ENCODE results near the gene RYR2. TPM values are rescaled to one million over a fixed set of nuclear protein-coding genes. Genes with fewer than 3 reads are reported as not detected.
"Not testable (repeated sequence)": the region's sequence is repeated elsewhere in the genome, so short reads cannot be mapped to it uniquely, and the experiment has no call there.

RYR2 gene
- total RNA-seq, 1 experiment from 2014 or later, result 2.8 TPM

DNA sequence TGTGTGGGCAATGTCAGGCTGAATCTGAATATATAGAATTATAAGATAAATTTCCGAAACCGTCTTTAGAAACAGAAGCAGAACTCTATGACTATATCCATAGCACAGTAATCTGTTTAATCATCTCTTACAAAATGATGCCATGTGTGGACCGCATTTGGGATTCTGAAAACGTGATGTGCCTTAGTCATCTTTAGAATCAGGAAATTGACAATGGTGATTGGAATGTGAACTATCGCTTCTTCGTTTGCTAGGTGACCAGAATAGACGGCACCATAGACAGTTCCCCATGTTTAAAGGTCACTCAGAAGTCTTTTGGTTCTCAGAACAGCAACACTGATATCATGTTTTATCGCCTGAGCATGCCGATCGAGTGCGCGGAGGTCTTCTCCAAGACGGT is 548.4 kb downstream of the RYR2 start:
- intact Hi-C loops (cut with micrococcal nuclease; ENCODE audit: unreplicated experiment), result no loop called here
- CTCF ChIA-PET, result no interaction called here

DNA sequence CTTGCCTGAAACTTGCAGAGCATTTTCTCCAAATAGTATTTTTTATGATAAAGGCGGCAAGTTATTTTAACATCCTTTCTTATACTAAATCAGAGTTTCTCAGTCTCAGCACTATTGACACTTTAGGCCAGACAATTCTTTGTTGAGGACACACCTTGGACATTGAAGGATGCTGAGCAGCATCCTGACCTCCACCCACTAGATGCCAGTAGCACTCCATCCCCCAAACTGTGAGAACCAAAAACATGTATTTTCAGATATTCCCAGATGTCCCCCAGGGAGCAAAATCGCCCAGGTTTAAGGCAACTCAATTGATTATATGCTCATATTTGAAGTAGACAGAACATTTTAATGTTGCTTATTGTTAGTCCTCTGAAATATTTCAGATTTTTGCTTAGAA is 549.4 kb downstream of the RYR2 start:
- Histone ChIP-seq H3K27me3 (replicated peaks; ENCODE audit: insufficient read depth, low read depth, low read length, poor library complexity) (no peaks in the 10 kb centered on the region), H3K36me3 (ENCODE audit: insufficient read depth, low read length, poor library complexity, severe bottlenecking) (no peaks in the 10 kb centered on the region), H3K9me3 (ENCODE audit: low read depth, low read length, poor library complexity, severe bottlenecking) (no peaks in the 10 kb centered on the region), H3K27ac (ENCODE audit: low read depth, low read length, poor library complexity, severe bottlenecking) (no peak overlapping the region), H3K4me1 (ENCODE audit: insufficient read depth, low read length, poor library complexity, severe bottlenecking) (no peaks in the 10 kb centered on the region), H3K4me3 (ENCODE audit: low read depth, low read length, poor library complexity, severe bottlenecking) (no peak overlapping the region)
- intact Hi-C loops (cut with micrococcal nuclease; ENCODE audit: unreplicated experiment), result no loop called here
- ChIA-PET POLR2A (ENCODE audit: low non-redundant PET) (interaction anchor here (0.6 kb wide), 1 partner anchor 38 kb away, joined by 3 read pairs; no protein-coding TSS in a partner anchor), CTCF (no interaction called here)
- no TSS peak for BruUV-seq (replicated peaks)
- TF ChIP-seq, protein P1, sequence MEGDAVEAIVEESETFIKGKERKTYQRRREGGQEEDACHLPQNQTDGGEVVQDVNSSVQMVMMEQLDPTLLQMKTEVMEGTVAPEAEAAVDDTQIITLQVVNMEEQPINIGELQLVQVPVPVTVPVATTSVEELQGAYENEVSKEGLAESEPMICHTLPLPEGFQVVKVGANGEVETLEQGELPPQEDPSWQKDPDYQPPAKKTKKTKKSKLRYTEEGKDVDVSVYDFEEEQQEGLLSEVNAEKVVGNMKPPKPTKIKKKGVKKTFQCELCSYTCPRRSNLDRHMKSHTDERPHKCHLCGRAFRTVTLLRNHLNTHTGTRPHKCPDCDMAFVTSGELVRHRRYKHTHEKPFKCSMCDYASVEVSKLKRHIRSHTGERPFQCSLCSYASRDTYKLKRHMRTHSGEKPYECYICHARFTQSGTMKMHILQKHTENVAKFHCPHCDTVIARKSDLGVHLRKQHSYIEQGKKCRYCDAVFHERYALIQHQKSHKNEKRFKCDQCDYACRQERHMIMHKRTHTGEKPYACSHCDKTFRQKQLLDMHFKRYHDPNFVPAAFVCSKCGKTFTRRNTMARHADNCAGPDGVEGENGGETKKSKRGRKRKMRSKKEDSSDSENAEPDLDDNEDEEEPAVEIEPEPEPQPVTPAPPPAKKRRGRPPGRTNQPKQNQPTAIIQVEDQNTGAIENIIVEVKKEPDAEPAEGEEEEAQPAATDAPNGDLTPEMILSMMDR (conservative IDR thresholded peaks at IDR 0.05; ENCODE audit: low read depth, low read length), result no peak
- no peak for TF ChIP-seq EZH2 (IDR thresholded peaks at IDR 0.05; ENCODE audit: borderline replicate concordance, low read depth, low read length, poor library complexity, severe bottlenecking)
- DNase-seq (ENCODE audit: low spot score), result no peak

More for the DNA sequence above, 548.4 kb downstream of the RYR2 start:
- no TSS peak for BruUV-seq (replicated peaks)
- no peak for DNase-seq (ENCODE audit: low spot score)
- Histone ChIP-seq H3K9me3 (ENCODE audit: low read depth, low read length, poor library complexity, severe bottlenecking) (no peaks in the 10 kb centered on the region), H3K4me1 (ENCODE audit: insufficient read depth, low read length, poor library complexity, severe bottlenecking) (no peaks in the 10 kb centered on the region), H3K27me3 (replicated peaks; ENCODE audit: insufficient read depth, low read depth, low read length, poor library complexity) (no peaks in the 10 kb centered on the region), H3K4me3 (ENCODE audit: low read depth, low read length, poor library complexity, severe bottlenecking) (no peak overlapping the region), H3K27ac (ENCODE audit: low read depth, low read length, poor library complexity, severe bottlenecking) (no peak overlapping the region), H3K36me3 (ENCODE audit: insufficient read depth, low read length, poor library complexity, severe bottlenecking) (no peaks in the 10 kb centered on the region)
- TF ChIP-seq EZH2 (IDR thresholded peaks at IDR 0.05; ENCODE audit: borderline replicate concordance, low read depth, low read length, poor library complexity, severe bottlenecking), result no peak
- TF ChIP-seq, protein P1 (conservative IDR thresholded peaks at IDR 0.05; ENCODE audit: low read depth, low read length), result no peak
- POLR2A ChIA-PET (ENCODE audit: low non-redundant PET), result no interaction called here

- H3K27ac ChIP-seq (ENCODE audit: low read depth, low read length, poor library complexity, severe bottlenecking); H3K36me3 ChIP-seq (ENCODE audit: insufficient read depth, low read length, poor library complexity, severe bottlenecking); H3K27me3 ChIP-seq (replicated peaks; ENCODE audit: insufficient read depth, low read depth, low read length, poor library complexity); H3K4me3 ChIP-seq (ENCODE audit: low read depth, low read length, poor library complexity, severe bottlenecking); CTCF ChIA-PET; POLR2A ChIA-PET (ENCODE audit: low non-redundant PET); DNase-seq (ENCODE audit: low spot score); H3K9me3 ChIP-seq (ENCODE audit: low read depth, low read length, poor library complexity, severe bottlenecking); intact Hi-C loops (cut with micrococcal nuclease; ENCODE audit: unreplicated experiment); BruUV-seq (replicated peaks); H3K4me1 ChIP-seq (ENCODE audit: insufficient read depth, low read length, poor library complexity, severe bottlenecking): not testable (repeated sequence)
Observed at GRCh38 chr1:237603036-237603568, 561.1 kb downstream of the RYR2 start.

DNA sequence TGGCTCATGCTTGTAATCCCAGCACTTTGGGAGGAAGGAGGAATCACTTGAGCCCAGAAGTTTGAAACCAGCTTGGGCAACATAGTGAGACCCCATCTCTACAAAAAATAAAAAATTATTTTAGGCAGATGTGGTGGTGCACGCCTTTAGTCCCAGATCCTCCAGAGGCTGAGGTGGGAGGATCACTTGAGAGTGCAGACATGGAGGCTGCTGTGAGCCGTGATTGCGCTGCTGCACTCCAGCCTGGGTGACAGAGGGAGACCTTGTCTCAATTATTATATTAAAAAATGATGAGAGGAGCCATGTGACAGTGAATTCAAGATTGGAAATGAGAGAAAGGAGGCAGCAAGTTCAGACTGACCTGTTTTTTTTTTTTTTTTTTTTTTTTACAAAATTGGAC is 566.4 kb downstream of the RYR2 start:
- POLR2A ChIA-PET (ENCODE audit: low non-redundant PET), result no interaction called here

More for the DNA sequence above, 566.4 kb downstream of the RYR2 start:
- intact Hi-C loops (cut with micrococcal nuclease; ENCODE audit: unreplicated experiment), result no loop called here
- H3K4me3 ChIP-seq (ENCODE audit: low read depth, low read length, poor library complexity, severe bottlenecking), result no peak overlapping the region
- CTCF ChIA-PET, result no interaction called here
- H3K36me3 ChIP-seq (ENCODE audit: insufficient read depth, low read length, poor library complexity, severe bottlenecking), result no peaks in the 10 kb centered on the region
- TF ChIP-seq, protein P1 (conservative IDR thresholded peaks at IDR 0.05; ENCODE audit: low read depth, low read length), result no peak
- no peak for TF ChIP-seq EZH2 (IDR thresholded peaks at IDR 0.05; ENCODE audit: borderline replicate concordance, low read depth, low read length, poor library complexity, severe bottlenecking)
- H3K9me3 ChIP-seq (ENCODE audit: low read depth, low read length, poor library complexity, severe bottlenecking), result no peaks in the 10 kb centered on the region
- no TSS peak for BruUV-seq (replicated peaks)
- H3K4me1 ChIP-seq (ENCODE audit: insufficient read depth, low read length, poor library complexity, severe bottlenecking), result no peaks in the 10 kb centered on the region
- DNase-seq (ENCODE audit: low spot score), result no peak
- no peaks in the 10 kb centered on the region for H3K27me3 ChIP-seq (replicated peaks; ENCODE audit: insufficient read depth, low read depth, low read length, poor library complexity)
- H3K27ac ChIP-seq (ENCODE audit: low read depth, low read length, poor library complexity, severe bottlenecking), result no peak overlapping the region

Data from A673 (cell line).